Smooth muscle cell (in vitro differentiated cells): Measurements from ENCODE around the gene FOSL1. TPM values are rescaled to one million over a fixed set of nuclear protein-coding genes. Genes with fewer than 3 reads are reported as not detected.

Experiments used
- DNase-seq: peaks from one replicate; lab custom pipeline; 2025; ENCODE audit not compliant: unreplicated experiment; lab: John Stamatoyannopoulos, UW
- H2AFZ ChIP-seq: fragments of 200-600 bp; sonication (generic); 2 replicates; pipeline ENCODE4 v1.6.0; 2016; ENCODE audit warnings: antibody characterized with exemption, low read depth, mild to moderate bottlenecking
- H3F3A ChIP-seq: fragments of 200-600 bp; sonication (generic); 2 replicates; pipeline ENCODE4 v1.6.0; 2017; ENCODE audit warnings: antibody characterized with exemption, low read depth
- H3K27ac ChIP-seq: fragments of 200-600 bp; sonication (generic); 2 replicates; pipeline ENCODE4 v1.5.1; 2016; ENCODE audit warnings: low read depth, mild to moderate bottlenecking
- H3K27me3 ChIP-seq: fragments of 200-600 bp; sonication (generic); 2 replicates; pipeline ENCODE4 v1.6.1; 2016; ENCODE audit warnings: low read depth, mild to moderate bottlenecking
- H3K36me3 ChIP-seq: fragments of 200-600 bp; sonication (generic); 2 replicates; pipeline ENCODE4 v1.5.1; 2016; ENCODE audit warnings: low read depth
- H3K4me1 ChIP-seq: fragments of 200-600 bp; sonication (generic); 2 replicates; pipeline ENCODE4 v1.5.1; 2016; ENCODE audit warnings: low read depth
- H3K4me2 ChIP-seq: fragments of 200-600 bp; sonication (generic); 2 replicates; pipeline ENCODE4 v1.6.0; 2016; ENCODE audit warnings: mild to moderate bottlenecking
- H3K4me3 ChIP-seq: fragments of 200-600 bp; sonication (generic); 2 replicates; pipeline ENCODE4 v1.5.1; 2016; ENCODE audit warnings: mild to moderate bottlenecking
- H3K79me2 ChIP-seq: fragments of 200-600 bp; sonication (generic); 2 replicates; pipeline ENCODE4 v1.6.0; 2016; ENCODE audit warnings: low read depth, mild to moderate bottlenecking
- H3K9ac ChIP-seq: fragments of 200-600 bp; sonication (generic); 2 replicates; pipeline ENCODE4 v1.6.0; 2016; ENCODE audit warnings: low read depth
- H3K9me3 ChIP-seq: fragments of 200-600 bp; sonication (generic); replicated peaks from 2 replicates; pipeline ENCODE4 v1.5.1; 2016; ENCODE audit warnings: low read depth
- H4K20me1 ChIP-seq: fragments of 200-600 bp; sonication (generic); 2 replicates; pipeline ENCODE4 v1.6.0; 2016; ENCODE audit warnings: low read depth
- WGBS: methylation state at CpG from one replicate; pipeline ENCODE4 v1.1.7; 2016; ENCODE audit warnings: low lambda C conversion rate; 5-methylcytosine and 5-hydroxymethylcytosine counted together
- polyA plus RNA-seq: library from polyadenylated mRNA; unstranded; fragments of >200 nt; fragmentation: Nextera tagmentation; extraction: Ambion mirVana; gene quantifications from 2 replicates; pipeline ENCODE4 v1.2.1, GENCODE V29; 2016
- total RNA-seq: library from RNA; depleted of rRNA; stranded (reverse); fragments of >200 nt; gene quantifications from 2 replicates; pipeline ENCODE4 v1.2.3, GENCODE V29; 2014
- TF ChIP-seq, protein P1 (sequence below): fragments of 200-600 bp; sonication (generic); IDR thresholded peaks from 2 replicates; pipeline ENCODE4 v1.5.1; 2017; ENCODE audit warnings: borderline replicate concordance, mild to moderate bottlenecking, antibody characterized with exemption; ENCODE audit not compliant: insufficient read depth, poor library complexity, severe bottlenecking

The FOSL1 gene
- total and polyA plus RNA-seq, 2 experiments from 2014 or later = 15.8 to 26.1 TPM

- Histone ChIP-seq H3K9me3 (no peaks in the 10 kb centered on the region), H3K9ac (peak overlapping the region; percentile 99), H3K4me3 (peak overlapping the region; percentile 89), H3K27ac (peak overlapping the region; percentile 82), H3K4me1 (peaks cover 25% of the 10 kb centered on the region), H3K27me3 (no peaks in the 10 kb centered on the region), H3K4me2 (peak overlapping the region; percentile 99), H3K36me3 (no peaks in the 10 kb centered on the region), H3F3A (peaks cover 26% of the 10 kb centered on the region), H2AFZ (no peak overlapping the region), H3K79me2 (peaks cover 54% of the 10 kb centered on the region), H4K20me1 (peaks cover 45% of the 10 kb centered on the region)
- 28% methylated on average over 22 of the region's 28 CpGs for WGBS
- DNase-seq = no peak
- TF ChIP-seq, protein P1, sequence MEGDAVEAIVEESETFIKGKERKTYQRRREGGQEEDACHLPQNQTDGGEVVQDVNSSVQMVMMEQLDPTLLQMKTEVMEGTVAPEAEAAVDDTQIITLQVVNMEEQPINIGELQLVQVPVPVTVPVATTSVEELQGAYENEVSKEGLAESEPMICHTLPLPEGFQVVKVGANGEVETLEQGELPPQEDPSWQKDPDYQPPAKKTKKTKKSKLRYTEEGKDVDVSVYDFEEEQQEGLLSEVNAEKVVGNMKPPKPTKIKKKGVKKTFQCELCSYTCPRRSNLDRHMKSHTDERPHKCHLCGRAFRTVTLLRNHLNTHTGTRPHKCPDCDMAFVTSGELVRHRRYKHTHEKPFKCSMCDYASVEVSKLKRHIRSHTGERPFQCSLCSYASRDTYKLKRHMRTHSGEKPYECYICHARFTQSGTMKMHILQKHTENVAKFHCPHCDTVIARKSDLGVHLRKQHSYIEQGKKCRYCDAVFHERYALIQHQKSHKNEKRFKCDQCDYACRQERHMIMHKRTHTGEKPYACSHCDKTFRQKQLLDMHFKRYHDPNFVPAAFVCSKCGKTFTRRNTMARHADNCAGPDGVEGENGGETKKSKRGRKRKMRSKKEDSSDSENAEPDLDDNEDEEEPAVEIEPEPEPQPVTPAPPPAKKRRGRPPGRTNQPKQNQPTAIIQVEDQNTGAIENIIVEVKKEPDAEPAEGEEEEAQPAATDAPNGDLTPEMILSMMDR = no peak
These were observed 1.4 kb downstream of the FOSL1 start for GRCh38 chr11:65898656-65899355.

DNA sequence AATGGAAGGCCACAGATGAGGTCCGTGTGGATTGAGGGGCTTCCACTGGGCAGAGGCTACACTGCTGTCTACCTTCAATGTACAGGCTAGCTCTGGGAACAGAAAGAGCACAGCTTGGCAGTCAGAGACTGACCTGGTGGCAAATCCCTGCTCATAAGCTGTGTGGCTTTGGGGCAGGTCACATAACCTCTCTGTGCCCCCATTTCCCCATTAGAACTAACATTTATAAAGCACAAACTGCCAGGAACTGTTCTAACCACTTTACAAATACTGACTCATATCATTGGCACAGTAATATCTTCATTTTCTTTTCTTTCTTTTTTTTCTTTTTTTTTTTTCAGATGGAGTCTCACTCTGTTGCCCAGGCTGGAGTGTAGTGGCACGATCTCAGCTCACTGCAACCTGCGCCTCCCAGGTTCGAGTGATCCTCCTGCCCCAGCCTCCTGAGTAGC lies 3.1 kb downstream of the FOSL1 start:
- 97% methylated on average over 4 of the region's 4 CpGs for WGBS
- Histone ChIP-seq H3K9ac (no peak overlapping the region), H3K4me1 (peaks cover 15% of the 10 kb centered on the region), H3F3A (peaks cover 21% of the 10 kb centered on the region), H2AFZ (no peak overlapping the region), H3K4me2 (no peak overlapping the region), H3K79me2 (peaks cover 66% of the 10 kb centered on the region), H3K27ac (no peak overlapping the region), H3K27me3 (no peaks in the 10 kb centered on the region), H3K36me3 (no peaks in the 10 kb centered on the region), H4K20me1 (peaks cover 57% of the 10 kb centered on the region), H3K4me3 (no peak overlapping the region), H3K9me3 (no peaks in the 10 kb centered on the region)
- TF ChIP-seq, protein P1 = no peak
- no peak for DNase-seq

DNA sequence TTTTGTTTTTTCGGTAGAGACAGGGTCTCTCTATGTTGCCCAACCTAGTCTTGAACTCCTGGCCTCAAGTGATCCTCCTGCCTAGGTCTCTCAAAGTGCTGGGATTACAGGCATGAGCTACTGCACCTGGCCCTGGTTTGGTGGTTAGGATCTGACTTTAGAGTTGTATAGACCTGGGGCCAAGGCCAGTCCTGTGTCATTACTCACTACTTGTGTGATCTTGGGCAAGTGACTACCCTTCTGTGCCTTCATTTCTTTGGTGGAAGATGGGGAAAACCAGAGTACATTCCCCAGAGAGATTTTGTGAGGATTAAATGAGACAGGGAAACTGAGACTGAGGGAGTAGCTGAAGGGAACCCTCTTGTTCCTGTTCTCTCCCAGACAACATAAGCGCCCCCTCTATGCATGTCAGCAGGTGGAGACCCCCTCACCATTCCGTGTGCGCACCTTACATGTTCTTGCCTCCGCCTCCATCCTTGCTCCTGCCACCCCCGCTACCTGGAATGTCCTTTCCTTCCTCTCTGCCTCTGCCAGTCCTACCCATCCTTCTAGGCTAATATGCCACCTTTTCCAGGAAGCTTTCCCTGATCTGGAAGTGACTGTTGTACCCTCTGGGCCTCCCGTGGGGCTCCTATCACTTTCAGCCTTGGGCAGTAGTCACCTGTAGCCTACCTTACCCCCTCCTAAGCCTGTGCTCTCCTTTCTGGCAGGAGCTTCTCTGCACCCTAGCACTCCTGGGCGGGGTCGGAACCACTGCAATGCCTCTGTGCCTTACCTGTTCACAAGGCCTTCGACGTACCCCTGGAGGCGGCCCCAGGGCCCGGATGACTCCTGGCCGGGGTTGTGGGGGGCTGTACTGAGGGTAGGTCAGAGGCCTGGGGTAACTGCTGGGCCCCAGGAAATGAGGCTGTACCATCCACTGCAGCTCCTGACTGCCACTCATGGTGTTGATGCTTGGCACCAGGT lies 3.9 kb downstream of the FOSL1 start:
- peaks cover 12% of the 10 kb centered on the region for H3K4me1 ChIP-seq
- H3K4me2 ChIP-seq = no peak overlapping the region
- DNase-seq = no peak
- peaks cover 70% of the 10 kb centered on the region for H3K79me2 ChIP-seq
- H4K20me1 ChIP-seq = peaks cover 64% of the 10 kb centered on the region
- TF ChIP-seq, protein P1 = no peak
- no peaks in the 10 kb centered on the region for H3K36me3 ChIP-seq
- H3K27me3 ChIP-seq = no peaks in the 10 kb centered on the region
- 97% methylated on average over 14 of the region's 14 CpGs for WGBS
- H3K27ac ChIP-seq = no peak overlapping the region
- no peak overlapping the region for H3K4me3 ChIP-seq
- peaks cover 15% of the 10 kb centered on the region for H3F3A ChIP-seq
- H3K9ac ChIP-seq = no peak overlapping the region
- H2AFZ ChIP-seq = no peak overlapping the region
- H3K9me3 ChIP-seq = no peaks in the 10 kb centered on the region
